ENCODE data around the gene SLC25A21.

SLC25A21 gene

DNA sequence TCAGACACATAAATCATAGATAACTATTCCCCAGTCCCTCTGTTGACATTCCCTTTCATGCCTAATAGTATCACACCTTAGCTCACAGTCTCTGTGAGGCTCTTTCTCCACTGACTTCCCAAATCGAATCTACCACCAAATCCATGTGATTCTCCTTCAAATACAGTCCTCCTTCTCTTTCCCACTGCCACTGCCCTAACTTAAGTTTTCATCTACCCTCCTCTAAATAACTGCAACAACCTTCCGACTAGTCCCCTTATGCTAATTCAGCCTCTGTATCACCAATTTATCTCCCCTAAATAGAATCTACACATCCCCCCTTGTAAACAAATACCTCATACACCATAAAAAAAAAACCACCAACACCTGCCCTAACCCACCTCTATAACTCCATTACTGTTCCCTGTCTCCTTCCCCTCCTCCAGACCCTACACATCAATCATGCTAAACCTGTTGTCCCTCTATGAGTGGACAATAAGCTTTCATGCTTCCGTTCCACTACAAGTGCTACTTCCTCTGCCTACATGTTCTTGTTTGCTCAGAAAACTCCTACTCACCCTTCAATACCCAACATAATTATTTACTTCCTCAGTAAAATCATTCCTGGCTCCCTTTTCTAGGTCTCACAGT is 39.0 kb downstream of the SLC25A21 start:
- FAIRE-seq (no peak), DNase-seq (ENCODE audit: insufficient read length) (no peak)
- TF ChIP-seq POLR2A (IDR thresholded peaks at IDR 0.05; ENCODE audit: low read depth, low read length): no peak
- no peak for TF ChIP-seq POLR2AphosphoS5 (IDR thresholded peaks at IDR 0.05; ENCODE audit: low read depth, low read length)
- TF ChIP-seq TAF1 (IDR thresholded peaks at IDR 0.05; ENCODE audit: borderline replicate concordance, low read depth, low read length): no peak

DNA sequence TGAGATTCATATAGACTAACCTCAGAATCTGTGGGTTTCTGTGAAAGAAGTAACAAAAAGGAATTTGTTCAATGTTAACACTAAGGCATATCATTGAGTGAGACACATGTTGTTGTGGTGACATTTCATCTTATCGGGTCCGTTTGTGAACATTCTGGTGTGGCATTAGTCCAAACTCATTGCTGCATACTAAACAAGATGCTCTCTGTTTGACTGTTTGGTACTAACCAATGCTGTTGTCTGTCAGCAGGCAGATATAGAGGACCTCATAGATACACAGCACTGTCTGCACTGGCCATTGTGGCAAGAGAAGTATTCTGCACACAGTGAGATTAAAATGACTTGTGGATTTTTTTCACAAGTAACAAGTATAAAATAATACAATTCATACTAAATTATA is 41.2 kb downstream of the SLC25A21 start:
- DNase-seq (ENCODE audit: insufficient read length) (no peak), FAIRE-seq (no peak)
- no peak for TF ChIP-seq TAF1 (IDR thresholded peaks at IDR 0.05; ENCODE audit: borderline replicate concordance, low read depth, low read length)
- TF ChIP-seq POLR2A (IDR thresholded peaks at IDR 0.05; ENCODE audit: low read depth, low read length): no peak
- no peak for TF ChIP-seq POLR2AphosphoS5 (IDR thresholded peaks at IDR 0.05; ENCODE audit: low read depth, low read length)

DNA sequence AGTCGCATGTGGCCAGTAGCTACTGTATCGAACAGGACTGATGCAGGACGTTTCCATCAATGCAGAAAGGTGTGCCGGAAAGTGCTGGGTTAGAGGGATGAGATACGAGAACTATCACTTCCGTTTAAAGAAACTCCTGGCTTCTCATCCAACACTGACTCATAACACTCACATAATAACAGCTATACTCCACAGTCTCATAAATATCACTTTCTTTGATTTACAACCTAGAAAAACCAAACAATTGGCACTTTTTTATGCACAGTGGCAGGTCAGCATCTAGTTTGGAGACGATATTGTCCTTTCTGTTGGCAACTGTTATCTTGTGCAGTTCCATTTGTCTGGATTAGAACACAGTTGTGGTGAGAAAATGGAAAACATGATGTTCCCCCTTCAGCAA is 43.4 kb downstream of the SLC25A21 start:
- no peak for FAIRE-seq

DNA sequence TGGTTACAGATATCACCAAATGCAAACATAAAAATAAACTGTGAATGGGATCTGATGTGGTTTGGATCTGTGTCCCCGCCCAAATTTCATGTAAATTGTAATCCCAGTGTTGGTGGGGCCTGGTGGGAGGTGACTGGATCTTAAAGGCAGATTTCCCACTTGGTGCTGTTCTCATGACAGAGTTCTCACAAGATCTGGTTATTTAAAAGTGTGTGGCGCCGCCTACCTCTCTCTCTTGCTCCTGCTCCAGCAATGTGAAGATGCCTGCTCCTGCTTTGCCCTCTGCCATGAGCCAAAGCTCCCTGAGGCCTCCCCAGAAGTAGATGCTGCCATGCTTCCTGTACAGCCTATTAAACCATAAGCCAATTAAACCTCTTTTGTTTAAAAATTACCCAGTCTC is 47.8 kb downstream of the SLC25A21 start:
- no peak for TF ChIP-seq TAF1 (IDR thresholded peaks at IDR 0.05; ENCODE audit: borderline replicate concordance, low read depth, low read length)
- no peak for TF ChIP-seq POLR2AphosphoS5 (IDR thresholded peaks at IDR 0.05; ENCODE audit: low read depth, low read length)
- TF ChIP-seq POLR2A (IDR thresholded peaks at IDR 0.05; ENCODE audit: low read depth, low read length): no peak
- FAIRE-seq (no peak), DNase-seq (ENCODE audit: insufficient read length) (no peak)

More for the DNA sequence above, 43.4 kb downstream of the SLC25A21 start:
- DNase-seq (ENCODE audit: insufficient read length): no peak
- no peak for TF ChIP-seq POLR2AphosphoS5 (IDR thresholded peaks at IDR 0.05; ENCODE audit: low read depth, low read length)
- no peak for TF ChIP-seq POLR2A (IDR thresholded peaks at IDR 0.05; ENCODE audit: low read depth, low read length)
- no peak for TF ChIP-seq TAF1 (IDR thresholded peaks at IDR 0.05; ENCODE audit: borderline replicate concordance, low read depth, low read length)

DNA sequence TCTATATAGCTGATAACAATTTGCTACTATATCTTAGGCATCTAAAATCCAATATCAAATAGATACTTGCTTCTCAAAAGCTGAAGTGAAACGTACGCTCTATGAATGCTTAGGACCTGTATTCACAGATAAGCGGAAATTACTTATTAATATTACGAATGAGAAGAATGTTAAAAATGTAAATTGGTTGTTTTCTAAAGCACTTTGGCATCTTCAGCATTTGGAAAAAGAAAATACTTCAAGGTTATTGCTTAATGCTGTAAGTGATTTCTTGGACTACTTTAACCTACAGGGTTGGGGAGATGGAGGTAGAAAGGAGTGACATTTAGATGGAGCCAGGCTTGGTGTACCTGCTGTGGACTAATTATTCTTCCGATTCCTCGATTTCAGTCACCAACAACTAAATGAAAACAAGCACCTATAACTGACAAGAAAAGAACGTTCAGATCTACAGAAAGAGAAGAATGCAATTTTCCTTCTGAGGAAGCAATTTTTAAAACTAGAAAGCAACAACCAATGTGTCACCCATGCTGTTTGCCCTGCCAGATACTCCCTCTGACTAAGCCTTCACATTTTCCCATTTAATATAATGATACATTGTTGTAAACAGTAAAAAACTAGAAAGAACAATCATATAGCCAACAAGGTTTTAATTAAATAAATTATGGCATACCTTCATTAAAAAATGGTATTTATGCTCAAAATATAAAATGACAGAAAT is 49.3 kb downstream of the SLC25A21 start:
- DNase-seq (ENCODE audit: insufficient read length) (no peak), FAIRE-seq (no peak)
- TF ChIP-seq TAF1 (IDR thresholded peaks at IDR 0.05; ENCODE audit: borderline replicate concordance, low read depth, low read length) (no peak), POLR2AphosphoS5 (IDR thresholded peaks at IDR 0.05; ENCODE audit: low read depth, low read length) (no peak), POLR2A (IDR thresholded peaks at IDR 0.05; ENCODE audit: low read depth, low read length) (no peak)

DNA sequence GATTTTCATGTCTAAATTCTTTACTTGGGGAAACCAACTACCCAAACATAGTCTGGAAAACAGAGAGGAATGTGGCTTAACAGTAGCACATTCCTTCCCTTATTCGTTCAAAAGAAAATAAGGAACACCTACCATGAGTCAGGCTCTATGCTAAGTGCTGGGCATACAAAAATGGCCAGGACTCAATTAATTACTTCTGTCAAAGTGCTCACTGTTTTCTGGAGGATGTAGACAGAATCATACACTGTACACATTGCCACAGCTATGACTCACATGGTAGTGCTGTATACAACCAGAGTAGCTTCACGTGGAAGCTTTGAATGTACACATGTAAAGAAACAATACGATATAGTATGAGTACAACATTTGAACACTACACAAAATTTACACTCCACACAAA is 50.1 kb downstream of the SLC25A21 start:
- FAIRE-seq: no peak
- no peak for TF ChIP-seq TAF1 (IDR thresholded peaks at IDR 0.05; ENCODE audit: borderline replicate concordance, low read depth, low read length)
- no peak for TF ChIP-seq POLR2A (IDR thresholded peaks at IDR 0.05; ENCODE audit: low read depth, low read length)
- no peak for TF ChIP-seq POLR2AphosphoS5 (IDR thresholded peaks at IDR 0.05; ENCODE audit: low read depth, low read length)
- no peak for DNase-seq (ENCODE audit: insufficient read length)

DNA sequence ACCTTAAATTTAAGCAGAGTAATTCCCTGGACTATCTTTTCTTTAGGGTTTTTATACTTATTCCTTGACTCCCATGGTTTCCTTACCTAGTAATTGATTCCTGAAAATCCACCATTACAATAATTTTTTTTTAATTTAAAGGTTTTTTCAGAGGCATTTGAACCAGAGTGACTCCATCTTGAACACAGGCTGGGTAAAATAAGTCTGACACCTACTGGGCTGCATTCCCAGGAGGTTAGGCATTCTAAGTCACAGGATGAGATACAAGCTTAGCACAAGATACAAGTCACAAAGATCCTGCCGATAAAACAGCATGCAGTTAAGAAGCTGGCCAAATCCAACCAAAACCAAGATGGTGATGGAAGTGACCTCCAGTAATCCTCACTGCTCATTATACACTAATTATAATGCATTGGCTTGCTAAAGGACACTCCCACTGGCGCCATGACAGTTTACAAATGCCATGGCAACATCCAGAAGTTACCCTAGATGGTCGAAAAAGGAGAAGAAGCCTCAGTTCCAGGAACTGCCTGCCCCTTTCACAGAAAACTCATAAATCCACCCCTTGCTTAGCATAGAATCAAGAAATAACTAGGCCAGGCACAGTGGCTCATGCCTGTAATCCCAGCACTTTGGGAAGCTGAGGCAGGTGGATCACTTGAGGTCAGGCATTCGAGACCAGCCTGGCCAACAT is 53.6 kb downstream of the SLC25A21 start:
- no peak for DNase-seq (ENCODE audit: insufficient read length)
- no peak for TF ChIP-seq POLR2A (IDR thresholded peaks at IDR 0.05; ENCODE audit: low read depth, low read length)
- TF ChIP-seq TAF1 (IDR thresholded peaks at IDR 0.05; ENCODE audit: borderline replicate concordance, low read depth, low read length): no peak
- no peak for TF ChIP-seq POLR2AphosphoS5 (IDR thresholded peaks at IDR 0.05; ENCODE audit: low read depth, low read length)
- FAIRE-seq: no peak

DNA sequence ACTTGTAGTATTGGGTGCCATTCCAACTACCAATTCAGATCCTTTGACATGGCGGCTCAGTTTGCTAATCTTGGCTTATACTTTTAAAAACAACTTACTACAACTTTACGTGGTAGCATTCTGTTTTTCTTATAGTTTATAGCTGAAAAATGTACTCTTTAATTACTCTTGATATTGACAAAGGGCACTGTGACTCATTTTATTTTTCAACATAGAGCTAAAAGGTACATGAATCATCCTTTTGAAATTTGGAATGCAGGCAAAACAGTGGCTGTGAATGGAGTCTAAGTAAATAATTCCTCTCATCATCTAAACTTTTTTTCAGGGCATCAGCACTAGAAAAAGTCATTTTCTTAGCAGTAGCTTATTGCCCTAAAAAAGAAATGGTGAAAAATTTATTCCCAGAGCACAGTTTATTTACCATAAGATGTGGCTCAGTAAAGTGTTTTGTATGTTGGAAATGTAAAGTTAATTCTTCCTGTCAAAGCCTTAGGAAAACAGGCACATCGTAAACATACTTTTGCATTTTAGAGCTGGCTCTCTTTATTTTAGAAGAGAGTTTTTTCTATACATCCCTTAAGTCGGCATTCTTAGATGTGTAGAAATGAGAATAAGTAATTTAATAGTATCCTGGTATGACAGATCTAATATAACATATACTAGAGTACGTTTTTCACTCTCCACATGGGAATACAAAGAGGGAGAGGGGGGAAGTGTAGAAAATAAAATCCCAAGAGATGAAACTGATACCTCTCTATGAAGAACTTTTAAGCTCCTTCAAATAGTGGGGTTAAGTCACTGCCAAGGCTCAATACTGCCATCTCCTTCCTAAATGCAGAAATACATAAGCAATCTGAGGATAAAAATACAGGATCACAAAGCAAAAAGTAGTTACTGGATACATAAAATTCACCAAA is 55.2 kb downstream of the SLC25A21 start:
- no peak for TF ChIP-seq POLR2A (IDR thresholded peaks at IDR 0.05; ENCODE audit: low read depth, low read length)
- no peak for TF ChIP-seq POLR2AphosphoS5 (IDR thresholded peaks at IDR 0.05; ENCODE audit: low read depth, low read length)
- TF ChIP-seq TAF1 (IDR thresholded peaks at IDR 0.05; ENCODE audit: borderline replicate concordance, low read depth, low read length): no peak
- no peak for DNase-seq (ENCODE audit: insufficient read length)
- FAIRE-seq: no peak

DNA sequence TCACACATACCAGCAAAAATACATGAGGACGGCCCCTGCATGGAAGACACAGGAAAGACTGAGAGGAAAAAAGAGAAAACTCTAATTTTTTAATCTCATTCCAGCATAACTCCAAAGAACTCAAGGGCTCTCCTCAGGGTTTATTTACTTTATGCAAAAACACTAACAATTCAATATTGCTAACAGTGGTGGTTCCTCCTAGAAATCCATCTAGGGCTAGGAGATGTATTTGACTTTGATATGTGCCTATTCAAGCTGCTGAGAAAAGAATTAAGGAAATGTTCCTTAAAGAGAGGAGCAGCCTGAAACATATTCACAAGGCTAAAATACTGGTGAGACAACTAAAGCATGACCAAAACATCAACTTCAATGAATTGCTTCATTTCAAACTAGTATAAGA is 57.0 kb downstream of the SLC25A21 start:
- no peak for DNase-seq (ENCODE audit: insufficient read length)
- no peak for FAIRE-seq
- TF ChIP-seq POLR2AphosphoS5 (IDR thresholded peaks at IDR 0.05; ENCODE audit: low read depth, low read length) (no peak), POLR2A (IDR thresholded peaks at IDR 0.05; ENCODE audit: low read depth, low read length) (no peak), TAF1 (IDR thresholded peaks at IDR 0.05; ENCODE audit: borderline replicate concordance, low read depth, low read length) (no peak)

DNA sequence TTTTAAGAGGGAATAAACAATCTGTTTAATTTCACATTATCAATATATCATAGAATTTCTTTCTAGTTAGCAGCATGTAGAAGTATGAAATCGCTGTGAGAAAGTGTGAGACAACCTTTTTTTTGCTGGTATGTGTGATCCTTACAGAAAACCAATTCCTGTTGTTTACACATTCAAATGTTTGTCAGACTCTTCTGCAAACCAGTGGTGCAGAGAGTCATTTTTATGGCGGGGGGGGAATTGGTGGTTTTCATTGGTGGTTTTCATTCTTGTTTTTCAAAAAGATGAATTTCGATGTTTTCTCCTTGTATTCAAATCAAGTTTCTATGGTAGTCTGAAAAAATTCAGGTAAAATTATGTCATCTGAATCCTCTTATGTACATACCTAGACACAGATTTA is 57.8 kb downstream of the SLC25A21 start:
- FAIRE-seq (no peak), DNase-seq (ENCODE audit: insufficient read length) (no peak)
- TF ChIP-seq TAF1 (IDR thresholded peaks at IDR 0.05; ENCODE audit: borderline replicate concordance, low read depth, low read length) (no peak), POLR2A (IDR thresholded peaks at IDR 0.05; ENCODE audit: low read depth, low read length) (no peak), POLR2AphosphoS5 (IDR thresholded peaks at IDR 0.05; ENCODE audit: low read depth, low read length) (no peak)

DNA sequence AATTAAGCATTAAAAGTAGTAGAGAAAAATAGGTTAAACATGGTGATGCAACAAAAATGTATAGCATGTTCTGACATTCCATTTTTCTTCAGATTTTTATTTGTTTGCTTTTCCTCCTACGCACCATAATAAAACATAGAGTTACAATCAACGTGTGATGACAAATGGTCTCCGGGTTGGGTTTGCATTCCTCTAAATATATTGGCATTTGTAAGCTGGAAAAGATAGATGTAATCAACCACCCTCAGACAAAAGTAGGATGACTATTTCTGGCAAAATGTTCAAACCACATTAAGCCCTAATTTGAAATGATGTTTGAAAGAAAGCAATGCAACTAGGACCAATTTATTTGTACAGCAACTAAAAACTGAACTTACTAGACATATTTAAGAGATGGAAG is 58.4 kb downstream of the SLC25A21 start:
- no peak for DNase-seq (ENCODE audit: insufficient read length)
- TF ChIP-seq POLR2AphosphoS5 (IDR thresholded peaks at IDR 0.05; ENCODE audit: low read depth, low read length) (no peak), POLR2A (IDR thresholded peaks at IDR 0.05; ENCODE audit: low read depth, low read length) (no peak), TAF1 (IDR thresholded peaks at IDR 0.05; ENCODE audit: borderline replicate concordance, low read depth, low read length) (no peak)
- FAIRE-seq: no peak
